ENCODE data around the gene SH2D4B.
"Not testable (repeated sequence)": the region's sequence is repeated elsewhere in the genome, so short reads cannot be mapped to it uniquely, and the experiment has no call there.

Gene SH2D4B

DNA sequence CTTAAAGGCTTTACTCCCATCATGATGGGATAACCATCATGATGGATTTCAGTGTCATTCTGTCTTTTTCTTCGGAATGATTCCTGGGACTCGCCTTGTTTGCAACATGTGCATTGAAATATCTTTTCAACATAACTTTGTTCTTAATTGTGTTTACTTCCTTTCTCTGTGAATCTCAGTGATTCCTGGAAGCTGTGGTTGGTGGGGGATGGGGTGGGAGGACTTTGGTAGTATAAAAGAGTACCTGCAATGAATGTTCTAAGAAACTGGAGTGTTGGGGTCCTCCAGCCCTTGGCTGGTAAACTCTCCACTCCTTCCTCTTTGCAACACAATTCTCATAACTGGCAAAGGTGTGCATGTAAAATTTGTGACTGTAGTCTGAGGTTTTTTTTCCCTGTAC, 11.5 kb upstream of the SH2D4B start:
- no peak for DNase-seq (ENCODE audit: low read depth)

DNA sequence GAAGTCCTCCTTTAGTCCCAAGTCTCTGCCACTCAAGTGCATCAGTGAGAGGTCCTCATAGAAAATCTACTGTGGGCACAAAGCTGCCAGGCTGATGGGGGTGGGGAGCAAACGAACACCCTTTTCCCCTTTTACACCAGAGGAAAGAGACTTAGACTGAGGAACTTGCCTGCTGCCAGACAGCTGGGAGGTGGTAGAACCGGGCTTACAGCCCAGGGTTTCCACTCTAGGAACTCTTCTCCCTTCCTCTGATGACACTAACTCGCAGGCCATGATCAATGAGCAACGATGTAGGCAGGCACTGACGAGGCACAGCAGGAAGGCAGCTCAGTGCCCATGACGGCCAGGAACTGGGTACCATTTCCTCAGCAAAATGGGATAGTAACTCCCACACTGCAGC, 11.0 kb upstream of the SH2D4B start:
- DNase-seq (ENCODE audit: low read depth) = no peak

DNA sequence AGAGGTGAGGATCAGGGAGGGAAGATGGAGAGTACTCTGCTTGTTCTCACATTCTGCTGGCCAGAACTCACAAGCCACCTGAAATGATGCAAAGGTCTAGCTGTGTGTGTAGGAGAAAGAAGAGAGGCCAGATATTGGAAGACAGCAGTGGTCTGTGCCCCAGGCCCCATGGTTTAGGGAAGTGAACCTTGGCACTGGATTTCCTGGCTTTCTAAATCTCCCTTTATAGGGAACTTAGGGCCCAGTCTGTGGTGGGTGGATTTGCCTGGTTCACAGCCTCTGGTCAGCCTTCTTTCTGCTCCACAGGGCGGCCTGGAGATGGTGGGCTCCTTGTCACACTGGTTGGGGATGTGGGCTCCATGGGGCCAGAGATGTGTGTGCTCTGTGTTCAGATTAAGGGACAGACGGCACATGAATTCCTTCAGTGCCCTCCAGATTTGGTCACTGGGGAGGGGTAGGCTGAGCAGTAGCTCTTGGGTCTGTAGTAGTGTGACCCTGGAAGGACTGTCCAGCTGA, 9.5 kb upstream of the SH2D4B start:
- DNase-seq (ENCODE audit: low read depth) = no peak

DNA sequence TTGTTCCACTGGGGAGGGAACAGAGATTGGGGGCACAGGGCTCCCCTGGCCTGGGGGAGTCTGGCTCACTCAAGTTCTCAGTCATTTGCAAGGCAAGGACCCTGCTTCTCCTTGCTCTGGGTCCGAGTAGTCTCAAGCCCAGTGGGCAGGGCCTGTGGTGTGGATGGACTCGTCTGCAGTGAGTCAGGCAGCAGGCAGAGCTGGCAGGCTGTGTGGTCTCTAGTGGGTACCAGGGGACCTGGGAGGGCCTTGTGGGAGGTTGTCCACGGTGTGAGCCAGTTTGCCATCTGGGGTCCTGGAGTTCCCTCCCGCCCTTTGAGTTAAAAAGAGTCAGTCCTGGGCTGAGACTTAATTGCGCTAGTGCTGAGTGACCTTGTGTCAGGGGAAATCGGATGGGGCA, 8.8 kb upstream of the SH2D4B start:
- DNase-seq (ENCODE audit: low read depth) = no peak

DNA sequence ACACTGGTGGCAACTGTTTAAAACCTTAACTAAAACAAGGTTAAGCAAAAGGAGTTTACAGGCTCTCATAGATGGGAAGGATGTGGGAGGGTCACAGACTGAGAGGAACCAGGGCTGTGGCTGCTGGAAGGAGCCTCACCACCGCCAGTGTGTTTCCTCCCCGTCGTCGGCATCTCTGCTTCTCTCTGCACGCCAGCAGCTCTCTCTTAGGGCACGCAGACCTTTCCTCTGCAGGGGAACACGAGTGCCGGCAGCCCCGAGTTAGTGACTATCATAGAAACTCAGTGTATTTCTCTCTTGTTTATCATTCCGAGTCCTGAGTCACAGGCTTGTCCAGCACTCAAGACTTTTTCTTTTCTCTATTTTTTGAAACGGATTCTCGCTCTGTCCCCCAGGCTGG, 8.1 kb upstream of the SH2D4B start:
- DNase-seq (ENCODE audit: low read depth) = no peak

DNA sequence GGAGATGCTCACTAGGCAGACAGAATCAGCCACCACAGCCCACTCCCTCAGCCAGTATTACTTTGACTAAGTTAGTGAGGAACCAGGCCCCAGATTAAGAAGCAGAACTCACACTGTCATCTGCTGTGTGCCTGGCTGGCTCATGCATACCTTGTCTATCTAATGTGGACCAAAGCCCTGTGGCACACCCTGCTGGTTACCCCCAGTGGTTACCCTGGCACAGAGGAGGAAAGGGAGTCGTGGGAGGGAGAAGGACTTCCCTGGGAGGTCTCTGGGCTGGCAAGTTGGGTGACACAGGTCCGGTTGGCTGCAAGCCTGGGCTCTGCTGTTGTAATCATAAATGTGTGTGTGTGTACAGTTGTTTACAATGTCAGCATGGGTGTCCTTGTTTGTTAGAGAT, 7.5 kb upstream of the SH2D4B start:
- DNase-seq (ENCODE audit: low read depth) = no peak

DNA sequence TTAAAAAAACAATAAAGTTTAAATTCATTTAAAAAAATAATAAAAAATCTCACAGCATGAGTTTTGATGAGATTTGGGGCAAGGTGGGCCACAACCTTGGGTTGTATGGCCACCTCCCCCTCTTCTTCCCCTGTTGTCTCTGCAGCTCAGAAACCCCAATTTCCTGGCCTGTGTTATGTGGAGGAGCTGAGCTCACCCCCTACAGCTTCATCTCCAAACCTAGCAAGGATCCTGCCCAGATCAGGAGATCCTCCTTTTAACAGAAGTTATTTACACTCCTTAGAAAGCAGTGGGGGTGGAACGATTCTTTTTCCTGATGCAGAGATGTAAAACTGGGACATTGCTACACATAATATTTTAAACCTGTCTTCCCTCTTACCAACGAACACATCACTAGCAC, 6.9 kb upstream of the SH2D4B start:
- DNase-seq (ENCODE audit: low read depth) = no peak

DNA sequence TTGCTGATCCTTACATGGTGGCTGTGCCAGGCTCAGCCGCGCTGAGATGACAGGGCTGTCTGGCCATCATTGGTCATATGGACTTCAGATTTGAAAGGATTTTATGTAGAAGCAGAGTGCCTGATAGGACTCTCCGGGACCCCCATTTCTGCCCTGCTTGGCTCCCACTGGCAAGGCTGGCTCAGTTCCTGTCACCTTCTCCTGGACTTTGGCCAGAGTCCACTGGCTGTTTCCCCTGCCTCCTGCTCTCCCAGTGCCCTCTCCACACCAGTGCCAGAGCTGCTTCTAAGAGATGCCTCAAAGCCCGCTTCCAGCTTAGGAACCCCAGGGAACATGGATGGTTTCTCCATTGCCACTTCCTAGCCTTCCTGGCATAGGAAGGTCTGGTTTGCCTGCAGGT, 5.1 kb upstream of the SH2D4B start:
- no peak for DNase-seq (ENCODE audit: low read depth)

DNA sequence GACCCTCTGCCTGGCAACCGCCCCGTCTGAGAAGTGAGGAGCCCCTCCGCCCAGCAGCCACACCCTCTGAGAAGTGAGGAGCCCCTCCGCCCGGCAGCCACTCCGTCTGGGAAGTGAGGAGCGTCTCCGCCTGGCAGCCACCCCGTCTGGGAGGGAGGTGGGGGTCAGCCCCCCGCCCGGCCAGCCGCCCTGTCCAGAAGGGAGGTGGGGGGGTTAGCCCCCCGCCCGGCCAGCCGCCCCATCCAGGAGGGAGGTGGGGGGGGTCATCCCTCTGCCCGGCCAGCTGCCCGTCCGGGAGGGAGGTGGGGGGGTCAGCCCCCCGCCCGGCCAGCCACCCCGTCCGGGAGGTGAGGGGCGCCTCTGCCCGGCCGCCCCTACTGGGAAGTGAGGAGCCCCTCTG, 3.6 kb upstream of the SH2D4B start:
- DNase-seq (ENCODE audit: low read depth) = not testable (repeated sequence)

DNA sequence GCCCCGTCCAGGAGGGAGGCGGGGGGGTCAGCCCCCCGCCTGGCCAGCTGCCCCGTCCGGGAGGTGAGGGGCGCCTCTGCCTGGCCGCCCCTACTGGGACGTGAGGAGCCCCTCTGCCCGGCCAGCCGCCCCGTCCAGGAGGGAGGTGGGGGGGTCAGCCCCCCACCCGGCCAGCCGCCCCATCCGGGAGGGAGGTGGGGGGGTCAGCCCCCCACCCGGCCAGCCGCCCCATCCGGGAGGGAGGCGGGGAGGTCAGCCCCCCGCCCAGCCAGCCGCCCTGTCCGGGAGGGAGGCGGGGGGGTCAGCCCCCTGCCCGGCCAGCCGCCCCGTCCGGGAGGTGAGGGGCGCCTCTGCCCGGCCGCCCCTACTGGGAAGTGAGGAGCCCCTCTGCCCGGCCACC, 3.1 kb upstream of the SH2D4B start:
- DNase-seq (ENCODE audit: low read depth) = not testable (repeated sequence)

DNA sequence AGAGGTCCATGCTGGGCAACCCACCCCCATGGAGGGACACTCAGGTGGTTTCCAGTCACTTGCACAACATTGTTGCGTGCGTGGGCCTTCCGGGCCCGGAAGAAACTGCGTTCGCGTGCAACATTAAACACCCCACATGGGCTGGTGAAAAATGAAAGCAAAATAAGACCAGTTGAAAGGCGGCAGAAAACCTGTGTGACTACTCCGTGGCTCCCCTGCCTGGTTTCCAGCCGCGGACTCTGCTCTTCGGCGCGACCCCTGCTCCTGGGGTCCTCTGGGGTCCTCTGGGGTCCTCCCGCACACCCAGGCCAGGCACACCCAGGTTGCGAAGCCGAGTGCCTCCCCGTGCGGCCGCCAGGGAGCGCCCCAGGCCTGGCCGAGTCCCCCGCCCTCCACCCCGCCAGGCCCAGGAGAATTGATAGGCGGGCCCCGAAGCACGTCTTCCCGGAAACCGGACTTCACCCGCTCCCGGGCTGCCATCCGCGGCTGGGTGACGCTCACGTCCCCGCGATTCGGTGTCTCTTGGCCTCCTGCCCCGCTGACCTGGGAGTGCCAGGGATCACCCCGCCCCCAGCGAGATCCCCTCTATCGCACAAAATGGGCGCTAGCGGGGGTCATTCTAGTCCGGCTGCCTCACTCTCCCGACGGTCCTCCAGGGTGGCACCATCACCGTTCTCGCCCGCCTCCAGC, 1.9 kb upstream of the SH2D4B start:
- DNase-seq (ENCODE audit: low read depth) = no peak

DNA sequence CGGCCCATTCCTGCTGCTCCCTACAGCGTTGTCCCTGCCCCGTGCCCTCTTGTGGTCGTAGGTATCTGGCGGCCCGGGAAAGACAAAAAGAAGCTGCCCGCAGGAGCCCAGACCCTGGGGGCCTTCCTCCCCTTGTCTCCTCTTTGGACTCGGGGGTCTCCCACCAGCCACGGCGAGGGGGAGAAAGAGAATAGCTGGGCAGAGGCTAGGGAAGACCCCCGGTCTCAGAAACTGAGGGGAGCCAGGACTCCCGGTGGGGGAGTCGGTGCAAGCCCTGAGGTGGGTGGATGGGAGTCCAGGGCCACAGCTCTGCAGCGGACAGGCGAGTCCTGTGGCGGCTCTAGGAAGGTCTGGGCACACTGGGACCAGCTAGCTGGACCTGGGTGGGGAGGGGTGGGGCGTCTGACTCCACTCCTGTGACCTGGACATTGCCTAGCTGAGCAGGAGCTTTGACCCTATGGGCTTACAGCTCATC, 1.3 kb upstream of the SH2D4B start:
- no peak for DNase-seq (ENCODE audit: low read depth)

DNA sequence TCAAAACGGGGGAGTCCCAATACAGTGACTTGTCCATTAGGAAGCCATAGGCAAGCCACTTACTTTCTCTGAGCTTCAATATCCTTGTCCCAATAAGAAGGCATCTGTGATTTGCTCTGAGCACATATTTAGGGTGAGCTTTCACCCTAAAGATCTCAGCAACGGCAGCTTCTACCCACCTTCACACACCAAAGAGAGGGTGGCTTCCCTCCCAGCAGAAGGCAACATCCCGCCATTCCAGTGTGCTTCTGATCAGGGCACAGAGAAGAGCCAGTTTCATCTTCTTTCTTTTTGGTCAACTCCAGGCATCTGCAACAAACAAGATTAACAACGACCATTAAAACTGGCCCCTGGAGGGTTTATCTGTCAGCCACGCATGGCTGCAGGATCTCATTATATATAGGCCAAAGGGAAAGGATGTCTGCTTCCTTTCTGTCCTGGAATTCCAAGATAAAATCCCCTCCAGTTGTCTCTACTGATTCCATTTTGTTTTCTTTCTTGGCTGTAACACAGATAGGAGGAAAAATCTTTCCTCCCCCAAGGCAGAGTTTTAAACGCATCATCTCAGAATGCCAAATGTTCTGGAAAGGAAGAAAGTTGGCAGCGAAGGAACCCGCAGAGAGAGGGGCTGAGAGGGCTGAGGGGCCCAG, 491 bp upstream of the SH2D4B start:
- no peak for DNase-seq (ENCODE audit: low read depth)

DNA sequence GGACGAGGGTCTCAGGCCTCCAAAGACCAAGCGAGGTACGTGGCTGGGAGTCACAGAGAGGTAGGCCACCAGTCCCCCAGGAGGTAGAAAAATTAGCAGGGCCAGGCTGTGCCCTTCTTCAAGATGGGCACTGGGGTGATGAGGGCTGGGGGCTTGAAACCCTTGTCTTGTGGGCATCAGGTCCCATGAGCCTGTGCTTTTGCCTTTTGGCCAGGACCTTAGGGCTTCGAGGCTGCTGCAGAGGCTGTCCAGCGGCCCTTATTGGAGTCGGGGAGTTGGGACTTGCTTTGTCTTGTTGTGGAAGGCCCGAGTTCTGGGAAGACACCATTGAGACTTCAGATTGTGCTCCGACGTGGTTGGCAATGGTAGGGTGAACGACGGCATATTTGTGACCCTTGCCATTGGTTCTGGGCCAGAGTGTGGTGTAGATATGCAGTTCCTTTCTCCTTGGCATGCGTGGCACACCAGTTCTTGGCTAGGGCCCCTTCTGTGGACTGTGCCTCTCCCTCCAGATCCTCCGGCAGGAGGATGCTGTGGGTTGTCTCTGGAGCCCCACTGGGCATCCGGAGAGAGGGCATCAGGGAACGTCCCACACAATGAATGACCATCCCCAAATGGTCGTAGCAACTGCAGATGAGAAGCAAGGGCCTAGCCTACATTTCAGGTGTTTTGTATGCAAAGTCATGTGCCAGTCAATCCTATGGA, 931 bp downstream of the SH2D4B start:
- DNase-seq (ENCODE audit: low read depth) = no peak

DNA sequence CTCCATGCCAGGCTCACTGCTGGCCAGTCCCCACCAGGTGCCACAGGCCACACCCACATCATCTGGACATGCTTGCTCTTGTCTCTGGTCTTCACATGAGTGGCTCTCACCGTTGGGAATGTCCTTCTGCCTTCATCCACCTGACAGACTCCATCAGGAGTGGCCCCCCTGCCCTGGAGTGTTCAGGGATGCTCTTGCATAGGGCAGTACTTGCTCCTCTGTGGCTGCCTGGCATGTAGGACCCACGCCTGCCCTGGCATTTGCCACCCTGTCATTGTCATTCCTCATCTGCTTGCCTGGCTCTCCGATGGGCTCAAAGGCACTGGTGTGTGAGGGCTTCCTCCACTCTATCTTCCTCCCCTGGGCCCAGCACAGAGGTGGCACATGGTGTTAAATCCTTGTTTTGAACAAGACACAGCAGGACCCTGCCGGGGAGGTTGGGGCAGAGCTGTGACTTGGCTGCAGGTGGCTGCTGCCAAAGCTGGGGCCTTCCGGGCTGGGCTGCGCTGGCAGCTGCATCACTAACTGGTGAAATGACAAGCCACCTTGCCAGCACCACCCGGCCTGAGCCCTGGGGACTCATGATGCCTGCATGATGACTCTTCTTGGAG, 1.8 kb downstream of the SH2D4B start:
- DNase-seq (ENCODE audit: low read depth) = no peak

DNA sequence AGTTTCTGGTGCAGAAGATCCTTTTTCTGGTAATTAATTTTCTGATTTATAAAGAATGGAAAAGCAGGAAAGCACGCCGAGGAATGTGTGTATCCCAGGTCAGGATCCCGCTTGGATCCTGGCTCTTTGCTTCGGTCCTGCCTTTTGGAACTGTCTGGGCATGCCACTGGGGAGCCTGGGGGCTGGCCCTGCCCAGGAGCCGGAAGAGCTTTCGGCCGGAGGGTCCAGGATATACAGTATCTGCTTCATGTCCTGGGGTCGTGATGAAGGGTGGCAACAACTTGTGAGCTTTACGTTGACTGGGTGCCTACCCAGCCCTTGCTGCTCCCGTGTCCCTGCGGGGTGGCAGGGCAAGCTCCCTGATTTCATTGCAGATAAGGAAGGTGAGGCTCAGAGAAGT, 2.4 kb downstream of the SH2D4B start:
- DNase-seq (ENCODE audit: low read depth) = no peak

DNA sequence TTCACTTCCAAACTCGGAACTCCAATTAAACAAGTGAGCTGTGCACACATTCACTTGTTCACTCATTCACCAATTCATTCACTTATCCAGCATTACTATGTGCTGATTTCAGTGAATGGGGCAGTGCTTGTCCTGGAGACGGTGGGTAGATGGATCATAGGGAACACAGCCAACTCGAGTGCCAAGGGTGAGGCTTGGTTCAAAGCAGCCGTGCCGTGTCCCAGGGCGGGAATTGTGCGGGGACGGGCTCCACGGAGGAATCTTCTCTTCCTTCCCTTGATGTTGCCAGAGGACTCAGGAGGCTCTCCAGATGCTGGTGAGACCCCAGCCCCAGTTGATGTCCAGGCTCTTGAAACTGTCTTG, 2.9 kb downstream of the SH2D4B start:
- DNase-seq (ENCODE audit: low read depth) = no peak

DNA sequence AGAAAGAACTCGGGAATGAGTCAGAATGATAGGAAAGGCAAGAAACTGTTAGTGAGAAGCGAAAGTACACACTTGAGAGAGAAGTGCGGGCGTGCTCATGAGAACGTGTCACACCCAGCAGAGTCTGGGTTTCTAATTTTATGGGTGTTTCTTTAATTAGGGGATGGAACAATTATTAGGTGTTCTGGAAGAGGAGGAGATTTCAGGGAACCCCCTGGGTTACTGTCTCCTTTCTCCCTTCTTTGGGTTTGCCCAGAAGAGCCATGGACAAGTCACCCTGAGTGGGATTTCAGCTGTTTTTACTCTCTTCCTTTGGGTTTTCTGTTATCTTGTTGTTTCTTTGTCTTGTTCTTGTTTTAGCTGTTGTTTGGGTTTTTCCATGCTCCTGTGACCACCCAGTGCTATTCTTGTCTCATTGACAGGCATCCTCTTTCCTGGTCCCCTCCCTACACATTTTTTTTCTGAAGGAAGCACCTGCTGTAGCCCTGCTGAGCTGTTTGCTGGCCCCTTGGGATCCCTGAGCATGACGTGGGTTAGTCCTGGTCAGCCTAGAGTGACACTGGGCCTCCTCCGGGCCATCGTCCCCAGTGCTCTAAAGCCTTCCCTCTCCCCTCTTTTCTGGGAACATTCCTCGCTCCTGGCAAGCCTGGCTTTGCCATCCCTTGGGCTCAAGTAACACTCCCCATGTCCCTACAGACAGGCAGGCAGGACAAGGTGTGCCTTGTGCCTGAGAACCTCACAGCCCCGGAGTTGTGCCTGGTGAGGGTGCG, 3.5 kb downstream of the SH2D4B start:
- no peak for DNase-seq (ENCODE audit: low read depth)

DNA sequence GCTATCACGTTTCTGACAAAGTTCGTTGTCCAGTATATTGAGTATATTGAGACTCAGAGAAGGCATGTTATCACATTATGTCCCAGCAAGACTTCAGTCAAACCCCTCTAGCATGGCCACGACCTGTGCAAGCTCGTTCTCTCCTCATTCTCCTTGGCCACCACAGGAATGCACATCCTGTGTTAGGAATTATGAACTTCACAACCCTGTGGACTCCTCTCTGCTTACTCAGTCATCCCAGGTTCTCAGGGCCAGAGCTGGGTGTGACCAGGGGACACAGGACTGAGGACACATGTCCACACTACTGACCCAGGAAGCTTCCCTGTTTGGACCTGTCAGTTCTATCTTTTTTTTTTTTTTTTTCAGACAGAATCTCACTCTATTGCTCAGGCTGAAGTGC, 4.4 kb downstream of the SH2D4B start:
- DNase-seq (ENCODE audit: low read depth) = no peak

DNA sequence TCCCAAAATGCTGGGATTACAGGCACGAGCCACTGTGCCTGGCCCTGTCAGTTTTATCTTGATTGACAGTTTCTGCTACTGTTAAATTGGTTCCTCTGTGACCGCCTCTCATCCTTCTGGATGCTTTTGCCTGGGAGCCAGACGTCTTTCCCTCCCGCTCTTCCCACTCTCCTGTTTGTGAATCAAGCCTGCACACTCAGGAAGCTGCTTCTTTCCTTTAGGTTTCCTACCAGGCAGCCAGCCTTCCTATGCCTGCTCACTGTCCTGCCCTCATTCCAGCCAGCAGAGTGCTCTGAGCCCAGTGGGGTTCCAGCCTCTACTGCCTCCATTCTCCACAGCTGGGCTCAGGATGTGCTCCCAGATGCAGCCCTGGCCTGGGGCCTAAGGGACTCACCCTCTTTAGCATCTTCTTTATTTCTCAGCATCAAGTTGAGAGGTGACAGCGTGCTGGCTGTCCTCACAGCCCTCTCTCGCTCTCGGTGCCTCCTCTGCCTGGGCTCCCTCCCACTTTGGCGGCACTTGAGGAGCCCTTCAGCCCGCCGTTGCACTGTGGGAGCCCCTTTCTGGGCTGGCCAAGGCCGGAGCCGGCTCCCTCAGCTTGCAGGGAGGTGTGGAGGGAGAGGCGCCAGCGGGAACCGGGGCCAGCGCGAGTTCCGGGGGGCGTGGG, 5.1 kb downstream of the SH2D4B start:
- DNase-seq (ENCODE audit: low read depth) = no peak

DNA sequence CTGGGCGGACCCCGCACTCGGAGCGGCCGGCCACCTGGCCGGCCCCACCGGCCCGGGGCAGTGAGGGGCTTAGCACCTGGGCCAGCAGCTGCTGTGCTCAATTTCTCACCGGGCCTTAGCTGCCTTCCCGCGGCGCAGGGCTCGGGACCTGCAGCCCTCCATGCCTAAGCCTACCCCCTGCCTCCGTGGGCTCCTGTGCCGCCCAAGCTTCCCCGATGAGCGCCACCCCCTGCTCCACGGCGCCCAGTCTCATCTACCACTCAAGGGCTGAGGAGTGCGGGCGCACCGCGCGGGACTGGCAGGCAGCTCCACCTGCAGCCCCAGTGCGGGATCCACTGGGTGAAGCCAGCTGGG, 5.6 kb downstream of the SH2D4B start:
- DNase-seq (ENCODE audit: low read depth) = not testable (repeated sequence)

Data from GM04503 (cell line).